GM23248 (cell line): ENCODE data around the gene TMEM239.

Experiments
- EZH2 ChIP-seq: fragments of 200-600 bp; sonication (generic); IDR thresholded peaks from 2 replicates; pipeline ENCODE4 v1.6.1; 2018; ENCODE audit warnings: antibody characterized with exemption, mild to moderate bottlenecking; ENCODE audit not compliant: insufficient read depth, poor library complexity, severe bottlenecking
- EZH2phosphoT487 ChIP-seq: fragments of 200-600 bp; sonication (generic); IDR thresholded peaks from 2 replicates; pipeline ENCODE4 v1.6.1; 2018; ENCODE audit warnings: antibody characterized with exemption, moderate library complexity, mild to moderate bottlenecking, low read depth; ENCODE audit not compliant: insufficient read depth

DNA sequence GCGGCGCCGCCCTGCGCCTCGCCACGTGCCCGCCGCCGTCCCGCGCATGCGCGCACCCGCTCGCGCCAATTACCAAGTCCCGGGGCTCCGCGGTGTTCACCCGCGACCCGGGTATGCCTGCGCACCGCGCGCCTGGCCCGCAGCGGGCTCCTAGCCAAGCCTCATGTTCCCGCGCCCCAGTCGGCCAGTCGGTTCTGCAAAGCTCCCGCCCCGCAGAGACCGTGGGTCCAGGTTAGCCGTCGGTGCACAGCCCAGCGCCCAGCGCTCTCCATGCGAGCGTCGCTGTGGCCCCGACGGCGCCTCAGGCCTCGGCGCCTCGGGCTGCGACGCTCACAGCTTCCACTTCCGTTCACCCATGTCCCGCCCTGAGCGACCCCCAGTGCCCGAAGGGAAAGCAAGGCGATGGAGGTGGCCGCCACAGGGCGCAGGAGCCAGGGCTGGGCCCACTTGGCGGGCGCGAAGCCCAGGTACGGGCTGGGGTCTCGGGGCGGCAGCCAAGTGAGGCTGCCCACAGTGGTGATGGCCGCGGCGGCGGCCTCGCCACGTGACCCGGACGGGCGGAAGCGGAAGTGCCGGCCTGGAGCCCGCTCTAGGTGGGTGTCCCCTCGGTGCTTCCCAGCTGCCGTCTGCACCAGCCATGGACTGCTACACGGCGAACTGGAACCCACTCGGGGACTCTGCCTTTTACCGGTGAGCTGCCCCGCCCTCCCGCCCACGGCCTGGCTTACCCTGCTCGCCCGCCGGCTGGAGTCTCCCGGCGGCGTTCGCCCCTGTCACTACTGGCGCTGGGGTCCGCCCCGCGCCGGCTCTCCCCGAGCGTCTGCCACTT, 24.2 kb downstream of the TMEM239 start, which contains the start of the genes PCED1A and VPS16:
- TF ChIP-seq EZH2: no peak
- TF ChIP-seq EZH2phosphoT487: no peak
